ENCODE results near the gene MAD1L1. TPM values are rescaled to one million over a fixed set of nuclear protein-coding genes. Genes with fewer than 3 reads are reported as not detected.
"Not testable (repeated sequence)": the region's sequence is repeated elsewhere in the genome, so short reads cannot be mapped to it uniquely, and the experiment has no call there.

The MAD1L1 gene
- total and polyA plus RNA-seq, 8 donors: 12.8 to 469 (median 27.3) TPM

DNA sequence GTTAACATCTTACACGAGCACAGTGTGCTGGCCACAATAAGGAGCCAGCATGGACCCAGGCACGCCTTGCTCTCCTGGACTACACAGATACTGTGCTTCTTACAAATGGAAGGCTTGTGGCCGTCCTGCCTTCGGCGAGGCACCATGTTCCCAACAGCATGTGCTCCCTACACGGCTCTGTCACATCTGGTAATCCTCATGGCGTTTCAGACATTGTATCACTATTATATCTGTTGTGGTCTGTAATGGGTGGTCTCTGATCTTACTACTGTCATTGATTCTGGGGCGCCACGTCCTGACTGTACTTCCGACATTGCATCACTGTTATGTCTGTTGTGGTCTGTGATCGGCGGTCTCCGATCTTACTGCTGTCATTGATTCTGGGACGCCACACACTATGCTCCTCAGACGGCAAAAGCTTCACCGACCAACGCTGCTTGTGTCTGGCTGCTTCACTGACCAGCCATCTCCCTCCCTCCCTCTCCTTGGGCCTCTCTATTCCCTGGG is 195.4 kb downstream of the MAD1L1 start:
- H3K4me1 ChIP-seq: peaks cover 0 to 22% (median 17%) of the 10 kb centered on the region in 4 donors
- H3K27me3 ChIP-seq: no peaks in the 10 kb centered on the region
- 52 to 64% (median 58%) methylated on average over 17 of the region's 17 CpGs for WGBS, 5 donors
- DNase-seq: no peak
- peak overlapping the region in 3 of 5 donors; percentile 45 to 69 (median 54) for H3K27ac ChIP-seq
- no peaks in the 10 kb centered on the region for H3K9me3 ChIP-seq
- intact Hi-C loops (cut with DNase I; ENCODE audit: low total_unique reads): no loop called here
- TF ChIP-seq, protein P1, sequence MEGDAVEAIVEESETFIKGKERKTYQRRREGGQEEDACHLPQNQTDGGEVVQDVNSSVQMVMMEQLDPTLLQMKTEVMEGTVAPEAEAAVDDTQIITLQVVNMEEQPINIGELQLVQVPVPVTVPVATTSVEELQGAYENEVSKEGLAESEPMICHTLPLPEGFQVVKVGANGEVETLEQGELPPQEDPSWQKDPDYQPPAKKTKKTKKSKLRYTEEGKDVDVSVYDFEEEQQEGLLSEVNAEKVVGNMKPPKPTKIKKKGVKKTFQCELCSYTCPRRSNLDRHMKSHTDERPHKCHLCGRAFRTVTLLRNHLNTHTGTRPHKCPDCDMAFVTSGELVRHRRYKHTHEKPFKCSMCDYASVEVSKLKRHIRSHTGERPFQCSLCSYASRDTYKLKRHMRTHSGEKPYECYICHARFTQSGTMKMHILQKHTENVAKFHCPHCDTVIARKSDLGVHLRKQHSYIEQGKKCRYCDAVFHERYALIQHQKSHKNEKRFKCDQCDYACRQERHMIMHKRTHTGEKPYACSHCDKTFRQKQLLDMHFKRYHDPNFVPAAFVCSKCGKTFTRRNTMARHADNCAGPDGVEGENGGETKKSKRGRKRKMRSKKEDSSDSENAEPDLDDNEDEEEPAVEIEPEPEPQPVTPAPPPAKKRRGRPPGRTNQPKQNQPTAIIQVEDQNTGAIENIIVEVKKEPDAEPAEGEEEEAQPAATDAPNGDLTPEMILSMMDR (IDR thresholded peaks at IDR 0.05): no peak
- TF ChIP-seq EP300 (IDR thresholded peaks at IDR 0.05) (no peak), POLR2AphosphoS5 (IDR thresholded peaks at IDR 0.05) (no peak), POLR2A (IDR thresholded peaks at IDR 0.05) (no peak)
- H3K4me3 ChIP-seq: peak overlapping the region; percentile 32 to 41 (median 36)
- H3K36me3 ChIP-seq: peaks cover 0 to 4% (median 2%) of the 10 kb centered on the region in 4 donors

DNA sequence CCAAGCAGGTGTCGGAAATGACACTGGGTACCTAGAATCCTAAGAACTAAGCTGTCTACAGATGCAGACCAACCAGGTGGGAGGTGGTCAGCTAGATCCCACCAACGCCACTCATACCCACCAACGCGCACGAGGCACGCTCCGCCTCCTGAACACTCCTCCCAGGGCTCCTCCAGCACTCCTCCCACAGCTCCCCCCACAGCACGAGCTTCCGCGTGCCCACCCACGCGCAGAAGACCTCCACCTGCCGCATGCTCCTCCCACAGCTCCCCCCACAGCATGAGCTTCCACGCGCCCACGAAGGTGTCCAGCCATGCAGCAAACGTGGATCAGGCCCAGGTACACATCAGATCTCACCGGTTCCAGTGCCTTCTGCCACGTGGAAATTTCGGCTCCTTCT is 196.0 kb downstream of the MAD1L1 start:
- 91 to 95% (median 94%) methylated on average over 18 to 20 of the region's 20 CpGs for WGBS, 5 donors
- Histone ChIP-seq H3K4me3 (no peak overlapping the region), H3K27me3 (no peaks in the 10 kb centered on the region), H3K27ac (no peak overlapping the region), H3K4me1 (peaks cover under 1 to 27% (median 18%) of the 10 kb centered on the region in 4 donors), H3K9me3 (no peaks in the 10 kb centered on the region), H3K36me3 (no peaks in the 10 kb centered on the region)
- intact Hi-C loops (cut with DNase I; ENCODE audit: low total_unique reads): no loop called here
- TF ChIP-seq EP300 (IDR thresholded peaks at IDR 0.05) (no peak), POLR2A (IDR thresholded peaks at IDR 0.05) (no peak), POLR2AphosphoS5 (IDR thresholded peaks at IDR 0.05) (no peak)
- TF ChIP-seq, protein P1 (IDR thresholded peaks at IDR 0.05): no peak
- DNase-seq: no peak

DNA sequence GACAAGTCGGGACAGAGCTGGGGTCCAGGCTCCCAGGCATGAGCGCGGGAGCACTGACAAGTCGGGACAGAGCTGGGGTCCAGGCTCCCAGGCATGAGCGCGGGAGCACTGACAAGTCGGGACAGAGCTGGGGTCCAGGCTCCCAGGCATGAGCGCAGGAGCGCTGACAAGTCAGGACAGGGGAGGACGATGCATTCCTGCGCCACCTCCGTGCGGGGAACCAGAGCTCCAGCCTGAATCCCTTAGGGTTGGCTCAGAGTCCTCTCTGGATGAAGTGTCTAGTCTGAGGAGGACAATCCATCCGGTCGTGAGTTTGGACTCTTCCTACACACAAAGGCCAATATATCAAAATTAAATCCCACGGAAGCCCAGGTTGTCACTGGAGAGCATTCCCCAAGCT is 196.5 kb downstream of the MAD1L1 start:
- H3K9me3 ChIP-seq; intact Hi-C loops (cut with DNase I; ENCODE audit: low total_unique reads); H3K27ac ChIP-seq; DNase-seq; H3K36me3 ChIP-seq; H3K4me3 ChIP-seq; H3K27me3 ChIP-seq: not testable (repeated sequence)
- H3K4me1 ChIP-seq: peaks cover 6 to 32% (median 21%) of the 10 kb centered on the region in 4 donors
- WGBS, 5 donors: 93 to 97% (median 96%) methylated on average over 5 to 12 of the region's 16 CpGs

DNA sequence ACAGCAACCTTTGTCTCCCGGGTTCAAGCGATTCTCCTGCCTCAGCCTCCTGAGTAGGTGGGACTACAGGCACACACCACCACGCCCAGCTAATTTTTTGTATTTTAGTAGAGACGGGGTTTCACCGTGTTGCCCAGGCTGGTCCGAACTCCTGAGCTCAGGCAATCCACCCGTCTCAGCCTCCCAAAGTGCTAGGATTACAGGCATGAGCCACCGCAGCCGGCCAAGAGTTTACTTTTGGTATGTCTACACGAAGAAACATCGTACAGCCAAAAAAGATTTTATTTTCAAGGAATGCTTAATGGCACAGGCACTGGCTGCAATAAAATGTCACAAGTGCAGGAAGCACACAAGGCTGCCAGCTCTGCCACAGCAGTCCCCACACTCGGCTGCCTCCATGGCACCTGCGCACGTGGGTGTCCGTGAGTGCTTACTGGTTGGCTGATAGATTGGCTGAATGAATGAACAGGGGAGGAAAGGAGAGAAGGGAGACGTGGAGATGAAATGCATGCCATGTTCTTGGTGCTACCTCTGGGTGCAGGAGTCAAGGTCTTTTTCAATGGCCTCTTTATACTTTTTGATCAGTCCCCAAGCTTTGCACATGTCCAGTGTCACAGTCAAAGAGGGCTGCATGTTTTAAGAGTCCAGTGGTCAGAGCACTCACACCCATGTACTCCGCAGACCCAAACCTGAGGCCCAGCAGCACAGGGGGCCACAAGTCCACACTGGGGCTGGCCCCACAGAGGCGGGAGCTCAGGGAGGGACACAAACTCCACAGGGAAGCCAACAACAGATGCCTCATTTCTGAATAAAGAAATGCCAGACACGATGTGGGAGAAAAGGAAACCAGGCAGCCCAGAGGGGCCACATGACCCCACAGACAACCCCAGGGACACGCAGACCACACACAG is 198.2 kb downstream of the MAD1L1 start:
- Histone ChIP-seq H3K9me3 (no peaks in the 10 kb centered on the region), H3K36me3 (no peaks in the 10 kb centered on the region), H3K4me1 (peaks cover 6 to 36% (median 23%) of the 10 kb centered on the region in 4 donors), H3K27me3 (no peaks in the 10 kb centered on the region), H3K4me3 (no peak overlapping the region), H3K27ac (no peak overlapping the region)
- WGBS, 5 donors: 91 to 94% (median 93%) methylated on average over 19 to 20 of the region's 20 CpGs
- intact Hi-C loops (cut with DNase I; ENCODE audit: low total_unique reads): no loop called here
- TF ChIP-seq EP300 (IDR thresholded peaks at IDR 0.05) (no peak), POLR2AphosphoS5 (IDR thresholded peaks at IDR 0.05) (no peak), POLR2A (IDR thresholded peaks at IDR 0.05) (no peak)
- TF ChIP-seq, protein P1 (IDR thresholded peaks at IDR 0.05): no peak
- DNase-seq: no peak
